Smooth muscle cell (in vitro differentiated cells): ENCODE results near the gene FAT1. TPM values are rescaled to one million over a fixed set of nuclear protein-coding genes. Genes with fewer than 3 reads are reported as not detected.

Source experiments
- DNase-seq: peaks from one replicate; lab custom pipeline; 2025; ENCODE audit not compliant: unreplicated experiment; lab: John Stamatoyannopoulos, UW
- H2AFZ ChIP-seq: fragments of 200-600 bp; sonication (generic); 2 replicates; pipeline ENCODE4 v1.6.0; 2016; ENCODE audit warnings: antibody characterized with exemption, low read depth, mild to moderate bottlenecking
- H3F3A ChIP-seq: fragments of 200-600 bp; sonication (generic); 2 replicates; pipeline ENCODE4 v1.6.0; 2017; ENCODE audit warnings: antibody characterized with exemption, low read depth
- H3K27ac ChIP-seq: fragments of 200-600 bp; sonication (generic); 2 replicates; pipeline ENCODE4 v1.5.1; 2016; ENCODE audit warnings: low read depth, mild to moderate bottlenecking
- H3K27me3 ChIP-seq: fragments of 200-600 bp; sonication (generic); 2 replicates; pipeline ENCODE4 v1.6.1; 2016; ENCODE audit warnings: low read depth, mild to moderate bottlenecking
- H3K36me3 ChIP-seq: fragments of 200-600 bp; sonication (generic); 2 replicates; pipeline ENCODE4 v1.5.1; 2016; ENCODE audit warnings: low read depth
- H3K4me1 ChIP-seq: fragments of 200-600 bp; sonication (generic); 2 replicates; pipeline ENCODE4 v1.5.1; 2016; ENCODE audit warnings: low read depth
- H3K4me2 ChIP-seq: fragments of 200-600 bp; sonication (generic); 2 replicates; pipeline ENCODE4 v1.6.0; 2016; ENCODE audit warnings: mild to moderate bottlenecking
- H3K4me3 ChIP-seq: fragments of 200-600 bp; sonication (generic); 2 replicates; pipeline ENCODE4 v1.5.1; 2016; ENCODE audit warnings: mild to moderate bottlenecking
- H3K79me2 ChIP-seq: fragments of 200-600 bp; sonication (generic); 2 replicates; pipeline ENCODE4 v1.6.0; 2016; ENCODE audit warnings: low read depth, mild to moderate bottlenecking
- H3K9ac ChIP-seq: fragments of 200-600 bp; sonication (generic); 2 replicates; pipeline ENCODE4 v1.6.0; 2016; ENCODE audit warnings: low read depth
- H3K9me3 ChIP-seq: fragments of 200-600 bp; sonication (generic); replicated peaks from 2 replicates; pipeline ENCODE4 v1.5.1; 2016; ENCODE audit warnings: low read depth
- H4K20me1 ChIP-seq: fragments of 200-600 bp; sonication (generic); 2 replicates; pipeline ENCODE4 v1.6.0; 2016; ENCODE audit warnings: low read depth
- WGBS: methylation state at CpG from one replicate; pipeline ENCODE4 v1.1.7; 2016; ENCODE audit warnings: low lambda C conversion rate; 5-methylcytosine and 5-hydroxymethylcytosine counted together
- polyA plus RNA-seq: library from polyadenylated mRNA; unstranded; fragments of >200 nt; fragmentation: Nextera tagmentation; extraction: Ambion mirVana; gene quantifications from 2 replicates; pipeline ENCODE4 v1.2.1, GENCODE V29; 2016
- total RNA-seq: library from RNA; depleted of rRNA; stranded (reverse); fragments of >200 nt; gene quantifications from 2 replicates; pipeline ENCODE4 v1.2.3, GENCODE V29; 2014
- TF ChIP-seq, protein P1 (sequence below): fragments of 200-600 bp; sonication (generic); IDR thresholded peaks from 2 replicates; pipeline ENCODE4 v1.5.1; 2017; ENCODE audit warnings: borderline replicate concordance, mild to moderate bottlenecking, antibody characterized with exemption; ENCODE audit not compliant: insufficient read depth, poor library complexity, severe bottlenecking

The FAT1 gene
- total and polyA plus RNA-seq, 2 experiments from 2014 or later, result 42.4 to 395 TPM

GRCh38 chr4:186761393-186761792 lies 37.7 kb upstream of the FAT1 start:
- Histone ChIP-seq H3K9ac (no peak overlapping the region), H3K4me2 (no peak overlapping the region), H3K27me3 (no peaks in the 10 kb centered on the region), H3K79me2 (no peaks in the 10 kb centered on the region), H2AFZ (no peak overlapping the region), H3K9me3 (no peaks in the 10 kb centered on the region), H4K20me1 (no peaks in the 10 kb centered on the region), H3F3A (no peaks in the 10 kb centered on the region), H3K27ac (no peak overlapping the region), H3K4me1 (no peaks in the 10 kb centered on the region), H3K4me3 (no peak overlapping the region), H3K36me3 (no peaks in the 10 kb centered on the region)
- 90% methylated on average over 3 of the region's 3 CpGs for WGBS
- TF ChIP-seq, protein P1, sequence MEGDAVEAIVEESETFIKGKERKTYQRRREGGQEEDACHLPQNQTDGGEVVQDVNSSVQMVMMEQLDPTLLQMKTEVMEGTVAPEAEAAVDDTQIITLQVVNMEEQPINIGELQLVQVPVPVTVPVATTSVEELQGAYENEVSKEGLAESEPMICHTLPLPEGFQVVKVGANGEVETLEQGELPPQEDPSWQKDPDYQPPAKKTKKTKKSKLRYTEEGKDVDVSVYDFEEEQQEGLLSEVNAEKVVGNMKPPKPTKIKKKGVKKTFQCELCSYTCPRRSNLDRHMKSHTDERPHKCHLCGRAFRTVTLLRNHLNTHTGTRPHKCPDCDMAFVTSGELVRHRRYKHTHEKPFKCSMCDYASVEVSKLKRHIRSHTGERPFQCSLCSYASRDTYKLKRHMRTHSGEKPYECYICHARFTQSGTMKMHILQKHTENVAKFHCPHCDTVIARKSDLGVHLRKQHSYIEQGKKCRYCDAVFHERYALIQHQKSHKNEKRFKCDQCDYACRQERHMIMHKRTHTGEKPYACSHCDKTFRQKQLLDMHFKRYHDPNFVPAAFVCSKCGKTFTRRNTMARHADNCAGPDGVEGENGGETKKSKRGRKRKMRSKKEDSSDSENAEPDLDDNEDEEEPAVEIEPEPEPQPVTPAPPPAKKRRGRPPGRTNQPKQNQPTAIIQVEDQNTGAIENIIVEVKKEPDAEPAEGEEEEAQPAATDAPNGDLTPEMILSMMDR, result no peak
- no peak for DNase-seq

GRCh38 chr4:186760576-186760975 lies 36.9 kb upstream of the FAT1 start:
- Histone ChIP-seq H2AFZ (no peak overlapping the region), H3K27me3 (no peaks in the 10 kb centered on the region), H3K79me2 (no peaks in the 10 kb centered on the region), H3K4me2 (no peak overlapping the region), H3K4me1 (no peaks in the 10 kb centered on the region), H3K4me3 (no peak overlapping the region), H3K9ac (no peak overlapping the region), H3F3A (no peaks in the 10 kb centered on the region), H3K36me3 (no peaks in the 10 kb centered on the region), H3K27ac (no peak overlapping the region), H3K9me3 (no peaks in the 10 kb centered on the region), H4K20me1 (no peaks in the 10 kb centered on the region)
- WGBS, result 68% methylated on average over 6 of the region's 6 CpGs
- TF ChIP-seq, protein P1, result no peak
- DNase-seq, result no peak

DNA sequence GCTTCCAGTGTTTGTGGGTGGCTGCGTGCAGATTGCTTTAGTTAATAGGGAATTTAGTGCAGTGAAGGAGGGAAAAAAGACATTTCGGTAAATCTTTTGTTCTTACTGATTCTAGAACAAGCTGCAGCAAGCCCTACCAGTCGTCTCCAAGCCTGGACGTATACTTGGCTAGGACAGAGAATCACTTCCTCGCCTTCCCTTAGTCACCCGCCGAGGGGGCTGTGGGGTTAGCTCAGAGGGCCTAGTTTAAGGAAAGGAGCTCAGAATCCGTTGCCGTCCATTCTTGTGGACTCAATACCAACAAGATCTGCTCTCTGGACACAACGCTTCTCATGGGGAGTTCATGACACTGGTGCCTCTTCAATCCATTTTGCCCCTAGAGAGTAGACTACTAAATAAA lies 36.3 kb upstream of the FAT1 start:
- TF ChIP-seq, protein P1, result no peak
- Histone ChIP-seq H3F3A (no peaks in the 10 kb centered on the region), H2AFZ (no peak overlapping the region), H3K9ac (no peak overlapping the region), H3K36me3 (no peaks in the 10 kb centered on the region), H3K4me3 (no peak overlapping the region), H3K27ac (no peak overlapping the region), H4K20me1 (no peaks in the 10 kb centered on the region), H3K4me2 (no peak overlapping the region), H3K79me2 (no peaks in the 10 kb centered on the region), H3K4me1 (no peaks in the 10 kb centered on the region), H3K27me3 (no peaks in the 10 kb centered on the region), H3K9me3 (no peaks in the 10 kb centered on the region)
- DNase-seq, result no peak
- WGBS, result 88% methylated on average over 10 of the region's 10 CpGs

- no peak overlapping the region for H2AFZ ChIP-seq
- no peaks in the 10 kb centered on the region for H4K20me1 ChIP-seq
- no peaks in the 10 kb centered on the region for H3K79me2 ChIP-seq
- TF ChIP-seq, protein P1, result no peak
- H3K27ac ChIP-seq, result no peak overlapping the region
- no peak overlapping the region for H3K9ac ChIP-seq
- 96% methylated on average over 35 of the region's 35 CpGs for WGBS
- H3K4me1 ChIP-seq, result no peaks in the 10 kb centered on the region
- H3K36me3 ChIP-seq, result no peaks in the 10 kb centered on the region
- H3F3A ChIP-seq, result no peaks in the 10 kb centered on the region
- DNase-seq, result no peak
- no peak overlapping the region for H3K4me3 ChIP-seq
- H3K27me3 ChIP-seq, result no peaks in the 10 kb centered on the region
- H3K4me2 ChIP-seq, result no peak overlapping the region
- no peaks in the 10 kb centered on the region for H3K9me3 ChIP-seq
Observed at GRCh38 chr4:186758929-186759682, 35.5 kb upstream of the FAT1 start.
